Osteocyte (in vitro differentiated cells): ENCODE data around the gene MIEF2. TPM values are rescaled to one million over a fixed set of nuclear protein-coding genes. Genes with fewer than 3 reads are reported as not detected.

Source experiments
- DNase-seq: peaks from one replicate; pipeline ENCODE4 v3.0.0; 2021; ENCODE audit warnings: mixed read lengths; ENCODE audit not compliant: unreplicated experiment; ENCODE audit errors: extremely low spot score
- H3K27ac Mint-ChIP-seq: one replicate; pipeline ENCODE4 v1.8.0; 2021; ENCODE audit warnings: mild to moderate bottlenecking, mixed read lengths; ENCODE audit not compliant: unreplicated experiment
- H3K27me3 Mint-ChIP-seq: one replicate; pipeline ENCODE4 v1.8.0; 2021; ENCODE audit warnings: mixed read lengths; ENCODE audit not compliant: unreplicated experiment
- H3K36me3 Mint-ChIP-seq: one replicate; pipeline ENCODE4 v1.8.0; 2021; ENCODE audit warnings: mixed read lengths; ENCODE audit not compliant: unreplicated experiment
- H3K4me1 Mint-ChIP-seq: one replicate; pipeline ENCODE4 v1.8.0; 2021; ENCODE audit warnings: mixed read lengths; ENCODE audit not compliant: unreplicated experiment
- H3K4me3 Mint-ChIP-seq: one replicate; pipeline ENCODE4 v1.8.0; 2021; ENCODE audit warnings: mild to moderate bottlenecking, moderate library complexity, mixed read lengths; ENCODE audit not compliant: unreplicated experiment
- H3K9me3 Mint-ChIP-seq: one replicate; pipeline ENCODE4 v1.8.0; 2021; ENCODE audit warnings: mixed read lengths; ENCODE audit not compliant: unreplicated experiment
- CTCF ChIP-seq: fragments of 200-600 bp; sonication (generic); IDR thresholded peaks from 2 replicates; pipeline ENCODE4 v1.5.0; 2021; ENCODE audit warnings: antibody characterized with exemption, mild to moderate bottlenecking, moderate library complexity
- total RNA-seq: library from RNA; stranded (reverse); gene quantifications from 2 replicates; pipeline ENCODE4 v1.2.1, GENCODE V29; 2021

Gene MIEF2
- total RNA-seq, 1 donor from 2014 or later, result 15.3 TPM

- Mint-ChIP-seq H3K9me3 (no peaks in the 10 kb centered on the region), H3K4me1 (peaks cover 2% of the 10 kb centered on the region), H3K4me3 (no peak overlapping the region), H3K36me3 (peaks cover 34% of the 10 kb centered on the region), H3K27ac (no peak overlapping the region), H3K27me3 (no peaks in the 10 kb centered on the region)
- DNase-seq, result no peak
- no peak for TF ChIP-seq CTCF
Measured at GRCh38 chr17:18250259-18250658, 10.2 kb upstream of the MIEF2 start.

DNA sequence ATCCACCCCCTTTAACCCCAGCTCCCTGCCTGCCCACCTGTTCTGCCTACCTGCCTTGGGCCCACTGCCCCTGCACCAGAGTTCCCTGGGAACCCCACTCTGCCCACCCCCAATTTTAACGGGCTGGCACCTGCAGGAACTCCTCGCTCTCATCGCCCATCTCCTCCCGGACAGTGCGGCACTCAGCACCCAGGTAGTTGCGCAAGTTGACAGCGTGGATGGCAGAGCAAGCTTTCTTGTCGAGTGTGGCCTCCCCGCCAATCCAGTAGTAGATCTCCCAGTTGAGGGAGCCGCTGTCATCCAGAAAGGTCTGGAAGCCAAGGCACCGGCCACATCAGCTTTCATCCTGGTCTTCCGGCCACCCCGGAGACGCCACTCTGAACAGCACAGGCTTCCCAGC lies 9.8 kb upstream of the MIEF2 start:
- no peak overlapping the region for H3K4me3 Mint-ChIP-seq
- H3K9me3 Mint-ChIP-seq, result no peaks in the 10 kb centered on the region
- no peaks in the 10 kb centered on the region for H3K27me3 Mint-ChIP-seq
- TF ChIP-seq CTCF, result no peak
- peaks cover 31% of the 10 kb centered on the region for H3K36me3 Mint-ChIP-seq
- no peak for DNase-seq
- peaks cover 2% of the 10 kb centered on the region for H3K4me1 Mint-ChIP-seq
- no peak overlapping the region for H3K27ac Mint-ChIP-seq

DNA sequence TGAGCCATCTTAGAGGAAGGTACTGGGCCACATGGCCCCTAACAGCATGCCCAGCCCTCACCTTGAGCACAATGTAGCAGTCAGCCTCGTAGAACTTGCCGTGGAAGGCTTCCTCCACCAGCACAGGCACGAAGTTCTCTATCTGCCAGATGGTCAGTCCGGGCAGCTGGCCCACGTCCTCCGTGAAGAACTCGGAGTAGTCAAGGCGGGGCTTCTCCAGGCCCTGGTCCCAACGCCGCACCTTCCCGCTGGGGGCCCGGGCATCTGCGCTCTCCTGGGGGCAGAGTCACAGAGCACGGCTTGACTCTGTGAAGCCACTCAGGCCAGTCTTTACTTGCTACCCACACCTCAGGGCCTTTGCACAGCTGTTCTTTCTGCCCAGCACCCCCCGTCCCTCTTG lies 9.3 kb upstream of the MIEF2 start:
- Mint-ChIP-seq H3K4me1 (peaks cover 2% of the 10 kb centered on the region), H3K4me3 (no peak overlapping the region), H3K27me3 (no peaks in the 10 kb centered on the region), H3K27ac (no peak overlapping the region), H3K9me3 (no peaks in the 10 kb centered on the region), H3K36me3 (peaks cover 27% of the 10 kb centered on the region)
- DNase-seq, result no peak
- TF ChIP-seq CTCF, result no peak

- H3K27ac Mint-ChIP-seq, result no peak overlapping the region
- H3K4me3 Mint-ChIP-seq, result no peak overlapping the region
- H3K27me3 Mint-ChIP-seq, result no peaks in the 10 kb centered on the region
- TF ChIP-seq CTCF, result no peak
- H3K36me3 Mint-ChIP-seq, result peaks cover 23% of the 10 kb centered on the region
- peaks cover 6% of the 10 kb centered on the region for H3K4me1 Mint-ChIP-seq
- DNase-seq, result no peak
- H3K9me3 Mint-ChIP-seq, result no peaks in the 10 kb centered on the region
Measured at GRCh38 chr17:18252160-18252559, 8.3 kb upstream of the MIEF2 start.

- H3K4me3 Mint-ChIP-seq, result no peak overlapping the region
- H3K27me3 Mint-ChIP-seq, result no peaks in the 10 kb centered on the region
- no peak for TF ChIP-seq CTCF
- no peak for DNase-seq
- peaks cover 12% of the 10 kb centered on the region for H3K4me1 Mint-ChIP-seq
- peaks cover 17% of the 10 kb centered on the region for H3K36me3 Mint-ChIP-seq
- no peaks in the 10 kb centered on the region for H3K9me3 Mint-ChIP-seq
- H3K27ac Mint-ChIP-seq, result no peak overlapping the region
Measured at GRCh38 chr17:18253187-18253884, 7.1 kb upstream of the MIEF2 start.
